GM18858 (cell line): ENCODE measurements around the gene RWDD1.
A peak's percentile ranks its signal among the peaks of the same experiment; 100 is the strongest.

Source experiments
- ATAC-seq: cut with Tn5 transposase; IDR thresholded peaks from one replicate; pipeline ENCODE4 v1.9.1; 2021; ENCODE audit not compliant: unreplicated experiment

The RWDD1 gene

GRCh38 chr6:116570856-116571682, at the start of gene RWDD1:
TSS of gene RWDD1 (plus strand) at chr6:116571504. CDS start at chr6:116571583, 79 bp downstream.
- peak; percentile 93 for ATAC-seq

GRCh38 chr6:116522896-116523295, 48.4 kb upstream of the RWDD1 start:
- no peak for ATAC-seq

GRCh38 chr6:116524236-116524635, 47.1 kb upstream of the RWDD1 start:
- no peak for ATAC-seq

GRCh38 chr6:116528133-116528532, 43.2 kb upstream of the RWDD1 start:
- no peak for ATAC-seq

- ATAC-seq = no peak
Measured at GRCh38 chr6:116528780-116529179, 42.5 kb upstream of the RWDD1 start.

- ATAC-seq = no peak
Measured at GRCh38 chr6:116529466-116530290, 41.6 kb upstream of the RWDD1 start.

GRCh38 chr6:116530436-116530835, 40.9 kb upstream of the RWDD1 start:
- ATAC-seq = no peak

GRCh38 chr6:116531675-116532570, 39.4 kb upstream of the RWDD1 start:
- ATAC-seq = peak; percentile 59

- no peak for ATAC-seq
Measured at GRCh38 chr6:116533233-116533957, 37.9 kb upstream of the RWDD1 start.

GRCh38 chr6:116535109-116535508, 36.2 kb upstream of the RWDD1 start:
- no peak for ATAC-seq

- ATAC-seq = peak; percentile 60
Measured at GRCh38 chr6:116536216-116536621, 35.1 kb upstream of the RWDD1 start.

- ATAC-seq = no peak
Measured at GRCh38 chr6:116542426-116542825, 28.9 kb upstream of the RWDD1 start.

GRCh38 chr6:116543149-116543548, 28.2 kb upstream of the RWDD1 start:
- ATAC-seq = no peak

GRCh38 chr6:116545651-116546050, 25.7 kb upstream of the RWDD1 start, which contains the start of gene TRAPPC3L:
TSS of gene TRAPPC3L (minus strand) at chr6:116545684. CDS start at chr6:116545514, 170 bp downstream.
- ATAC-seq = no peak

- ATAC-seq = no peak
Measured at GRCh38 chr6:116547358-116547757, 23.9 kb upstream of the RWDD1 start.

GRCh38 chr6:116550796-116551195, 20.5 kb upstream of the RWDD1 start:
- ATAC-seq = no peak

- ATAC-seq = no peak
Measured at GRCh38 chr6:116553451-116553850, 17.9 kb upstream of the RWDD1 start, which contains the start of gene CALHM4. TSS of gene CALHM4 (plus strand) at chr6:116553751. CDS start at chr6:116553794, 43 bp downstream.

GRCh38 chr6:116556065-116556464, 15.2 kb upstream of the RWDD1 start:
- no peak for ATAC-seq

- no peak for ATAC-seq
Measured at GRCh38 chr6:116556814-116557415, 14.4 kb upstream of the RWDD1 start.

- ATAC-seq = no peak
Measured at GRCh38 chr6:116557893-116558292, 13.4 kb upstream of the RWDD1 start.
